Activated T-cell treated with anti-CD3 and anti-CD28 coated beads, Interleukin-2, amount 50 U/mL, for 24 hours (primary cell): ENCODE measurements around the gene CPNE7.
"Not testable (repeated sequence)": the region's sequence is repeated elsewhere in the genome, so short reads cannot be mapped to it uniquely, and the experiment has no call there.

Source experiments
- DNase-seq: peaks from one replicate; pipeline ENCODE4 v3.0.0-alpha.2; 2020
- H3K27ac Mint-ChIP-seq: 2 replicates; pipeline ENCODE4 v1.8.0; 2020; ENCODE audit warnings: mild to moderate bottlenecking, mixed read lengths
- H3K27me3 Mint-ChIP-seq: 2 replicates; pipeline ENCODE4 v1.8.0; 2020; ENCODE audit warnings: mixed read lengths
- H3K36me3 Mint-ChIP-seq: 2 replicates; pipeline ENCODE4 v1.8.0; 2020; ENCODE audit warnings: low read depth, mixed read lengths
- H3K4me1 Mint-ChIP-seq: 2 replicates; pipeline ENCODE4 v1.8.0; 2020; ENCODE audit warnings: low read depth, mixed read lengths
- H3K4me3 Mint-ChIP-seq: 2 replicates; pipeline ENCODE4 v1.8.0; 2020; ENCODE audit warnings: mild to moderate bottlenecking, moderate library complexity, mixed read lengths
- H3K9me3 Mint-ChIP-seq: 2 replicates; pipeline ENCODE4 v1.8.0; 2020; ENCODE audit warnings: mixed read lengths

The CPNE7 gene

GRCh38 chr16:89621698-89622409, 46.3 kb downstream of the CPNE7 start:
- peaks cover 5% of the 10 kb centered on the region for H3K4me1 Mint-ChIP-seq
- H3K27ac Mint-ChIP-seq = no peak overlapping the region

GRCh38 chr16:89623511-89624261, 48.1 kb downstream of the CPNE7 start:
- Mint-ChIP-seq H3K36me3 (no peaks in the 10 kb centered on the region), H3K27ac (no peak overlapping the region), H3K4me1 (no peaks in the 10 kb centered on the region), H3K4me3 (no peak overlapping the region), H3K9me3 (no peaks in the 10 kb centered on the region), H3K27me3 (peaks cover 31% of the 10 kb centered on the region)
- no peak for DNase-seq

More at GRCh38 chr16:89621698-89622409, 46.3 kb downstream of the CPNE7 start:
- H3K27me3 Mint-ChIP-seq = peaks cover 31% of the 10 kb centered on the region
- H3K9me3 Mint-ChIP-seq = no peaks in the 10 kb centered on the region
- no peak overlapping the region for H3K4me3 Mint-ChIP-seq
- DNase-seq = no peak
- H3K36me3 Mint-ChIP-seq = no peaks in the 10 kb centered on the region

- no peak for DNase-seq
- H3K9me3 Mint-ChIP-seq = no peaks in the 10 kb centered on the region
- no peaks in the 10 kb centered on the region for H3K4me1 Mint-ChIP-seq
These were observed 49.5 kb downstream of the CPNE7 start for GRCh38 chr16:89624777-89625761.

GRCh38 chr16:89629827-89630610, 54.5 kb downstream of the CPNE7 start:
- Mint-ChIP-seq H3K36me3 (no peaks in the 10 kb centered on the region), H3K4me1 (no peaks in the 10 kb centered on the region), H3K27me3 (peaks cover 5% of the 10 kb centered on the region), H3K9me3 (no peaks in the 10 kb centered on the region), H3K4me3 (no peak overlapping the region), H3K27ac (no peak overlapping the region)
- DNase-seq = no peak

More at GRCh38 chr16:89624777-89625761, 49.5 kb downstream of the CPNE7 start:
- H3K36me3 Mint-ChIP-seq = no peaks in the 10 kb centered on the region
- H3K4me3 Mint-ChIP-seq = no peak overlapping the region
- no peak overlapping the region for H3K27ac Mint-ChIP-seq
- peaks cover 31% of the 10 kb centered on the region for H3K27me3 Mint-ChIP-seq

- Mint-ChIP-seq H3K27ac (no peak overlapping the region), H3K27me3 (no peaks in the 10 kb centered on the region), H3K4me3 (no peak overlapping the region), H3K9me3 (no peaks in the 10 kb centered on the region), H3K4me1 (no peaks in the 10 kb centered on the region), H3K36me3 (no peaks in the 10 kb centered on the region)
- DNase-seq = no peak
These were observed 57.6 kb downstream of the CPNE7 start for GRCh38 chr16:89633064-89633631.

GRCh38 chr16:89634463-89635385, 59.2 kb downstream of the CPNE7 start:
- not testable (repeated sequence) for H3K4me3 Mint-ChIP-seq, H3K27ac Mint-ChIP-seq

GRCh38 chr16:89636663-89637062, 61.1 kb downstream of the CPNE7 start:
- no peaks in the 10 kb centered on the region for H3K9me3 Mint-ChIP-seq
- peaks cover 11% of the 10 kb centered on the region for H3K4me1 Mint-ChIP-seq
- no peaks in the 10 kb centered on the region for H3K36me3 Mint-ChIP-seq
- H3K4me3 Mint-ChIP-seq = no peak overlapping the region
- H3K27ac Mint-ChIP-seq = no peak overlapping the region
- DNase-seq = no peak
- H3K27me3 Mint-ChIP-seq = no peaks in the 10 kb centered on the region

More at GRCh38 chr16:89634463-89635385, 59.2 kb downstream of the CPNE7 start:
- H3K9me3 Mint-ChIP-seq, DNase-seq, H3K27me3 Mint-ChIP-seq, H3K36me3 Mint-ChIP-seq, H3K4me1 Mint-ChIP-seq: not testable (repeated sequence)

GRCh38 chr16:89637379-89637778, 61.8 kb downstream of the CPNE7 start:
- Mint-ChIP-seq H3K4me3 (no peak overlapping the region), H3K27ac (no peak overlapping the region), H3K4me1 (peaks cover 11% of the 10 kb centered on the region), H3K27me3 (no peaks in the 10 kb centered on the region), H3K9me3 (no peaks in the 10 kb centered on the region), H3K36me3 (no peaks in the 10 kb centered on the region)
- DNase-seq = no peak

GRCh38 chr16:89638455-89638854, 62.9 kb downstream of the CPNE7 start:
- H3K27me3 Mint-ChIP-seq = no peaks in the 10 kb centered on the region
- H3K27ac Mint-ChIP-seq = no peak overlapping the region
- no peaks in the 10 kb centered on the region for H3K9me3 Mint-ChIP-seq

GRCh38 chr16:89639385-89639784, 63.8 kb downstream of the CPNE7 start:
- no peak for DNase-seq
- Mint-ChIP-seq H3K27me3 (no peaks in the 10 kb centered on the region), H3K36me3 (peaks cover under 1% of the 10 kb centered on the region), H3K27ac (peak overlapping the region; percentile 26), H3K4me1 (peaks cover 11% of the 10 kb centered on the region), H3K9me3 (no peaks in the 10 kb centered on the region), H3K4me3 (no peak overlapping the region)

More at GRCh38 chr16:89638455-89638854, 62.9 kb downstream of the CPNE7 start:
- Mint-ChIP-seq H3K4me1 (peaks cover 11% of the 10 kb centered on the region), H3K36me3 (no peaks in the 10 kb centered on the region), H3K4me3 (no peak overlapping the region)
- no peak for DNase-seq

- no peak for DNase-seq
- H3K9me3 Mint-ChIP-seq = no peaks in the 10 kb centered on the region
- H3K27me3 Mint-ChIP-seq = no peaks in the 10 kb centered on the region
- peaks cover 11% of the 10 kb centered on the region for H3K4me1 Mint-ChIP-seq
- peaks cover 21% of the 10 kb centered on the region for H3K36me3 Mint-ChIP-seq
- H3K27ac Mint-ChIP-seq = no peak overlapping the region
- H3K4me3 Mint-ChIP-seq = no peak overlapping the region
These were observed 66.0 kb downstream of the CPNE7 start for GRCh38 chr16:89641458-89642119.

- Mint-ChIP-seq H3K27me3 (no peaks in the 10 kb centered on the region), H3K27ac (no peak overlapping the region), H3K4me3 (no peak overlapping the region), H3K36me3 (peaks cover 27% of the 10 kb centered on the region), H3K9me3 (no peaks in the 10 kb centered on the region), H3K4me1 (peaks cover 11% of the 10 kb centered on the region)
- DNase-seq = no peak
These were observed 67.0 kb downstream of the CPNE7 start for GRCh38 chr16:89642574-89642973.
